Osteoblast (primary cell): ENCODE results near the gene FKRP. TPM values are rescaled to one million over a fixed set of nuclear protein-coding genes. Genes with fewer than 3 reads are reported as not detected.

Source experiments
- DNase-seq: peaks from one replicate; pipeline ENCODE4 v3.0.0; 2011; ENCODE audit warnings: low spot score, mixed read lengths; ENCODE audit not compliant: insufficient read length; ENCODE audit errors: missing footprints
- H2AFZ ChIP-seq: 2 replicates; pipeline ENCODE4 v1.6.0; 2011; ENCODE audit warnings: mild to moderate bottlenecking, low read length
- H3K27ac ChIP-seq: 2 replicates; pipeline ENCODE4 v1.5.1; 2011; ENCODE audit warnings: mild to moderate bottlenecking, low read depth, low read length, moderate library complexity
- H3K27me3 ChIP-seq: 2 replicates; pipeline ENCODE4 v1.6.0; 2012; ENCODE audit warnings: mild to moderate bottlenecking, control low read depth, inconsistent platforms, low read length, moderate library complexity; ENCODE audit not compliant: insufficient read depth
- H3K36me3 ChIP-seq: 2 replicates; pipeline ENCODE4 v1.5.1; 2011; ENCODE audit warnings: mild to moderate bottlenecking, low read length, control low read depth, moderate library complexity; ENCODE audit not compliant: insufficient read depth
- H3K4me1 ChIP-seq: 2 replicates; pipeline ENCODE4 v1.5.1; 2011; ENCODE audit warnings: mild to moderate bottlenecking, low read length, control low read depth, moderate library complexity; ENCODE audit not compliant: insufficient read depth
- H3K4me2 ChIP-seq: 2 replicates; pipeline ENCODE4 v1.6.0; 2011; ENCODE audit warnings: mild to moderate bottlenecking, low read length; ENCODE audit not compliant: insufficient read depth
- H3K4me3 ChIP-seq: fragments of 200-600 bp; sonication (generic); 3 replicates; pipeline ENCODE4 v1.5.1; 2012; ENCODE audit warnings: mild to moderate bottlenecking, low read length, inconsistent platforms; ENCODE audit not compliant: insufficient read depth
- H3K79me2 ChIP-seq: 2 replicates; pipeline ENCODE4 v1.6.0; 2012; ENCODE audit warnings: mild to moderate bottlenecking, low read length, control low read depth, inconsistent platforms; ENCODE audit not compliant: insufficient read depth
- H3K9me3 ChIP-seq: 2 replicates; pipeline ENCODE4 v1.5.1; 2011; ENCODE audit warnings: low read depth, low read length, control low read depth
- H4K20me1 ChIP-seq: 2 replicates; pipeline ENCODE4 v1.6.0; 2012; ENCODE audit warnings: mild to moderate bottlenecking, low read length, control low read depth; ENCODE audit not compliant: insufficient read depth
- CTCF ChIP-seq: IDR thresholded peaks from 2 replicates; pipeline ENCODE4 v1.5.1; 2011; ENCODE audit warnings: mild to moderate bottlenecking, low read depth, low read length, moderate library complexity; ENCODE audit errors: extremely low read depth
- total RNA-seq: library from RNA; depleted of rRNA; stranded (reverse); fragments of >200 nt; gene quantifications from 2 replicates; pipeline ENCODE4 v1.2.3, GENCODE V29; 2012

FKRP gene
- total RNA-seq, 1 donor: 18.5 TPM

- no peaks in the 10 kb centered on the region for H3K9me3 ChIP-seq
- peaks cover 28% of the 10 kb centered on the region for H3K36me3 ChIP-seq
- peak overlapping the region; percentile 80 for H3K27ac ChIP-seq
- H3K79me2 ChIP-seq: peaks cover 23% of the 10 kb centered on the region
- H3K4me3 ChIP-seq: peak overlapping the region; percentile 86
- peak overlapping the region; percentile 56 for H2AFZ ChIP-seq
- no peaks in the 10 kb centered on the region for H3K27me3 ChIP-seq
- H3K4me2 ChIP-seq: peak overlapping the region; percentile 97
- no peak for TF ChIP-seq CTCF
- H4K20me1 ChIP-seq: no peaks in the 10 kb centered on the region
- peaks cover 12% of the 10 kb centered on the region for H3K4me1 ChIP-seq
- peak; percentile 79 for DNase-seq
These were observed 29.2 kb upstream of the FKRP start for GRCh38 chr19:46716672-46717033.

DNA sequence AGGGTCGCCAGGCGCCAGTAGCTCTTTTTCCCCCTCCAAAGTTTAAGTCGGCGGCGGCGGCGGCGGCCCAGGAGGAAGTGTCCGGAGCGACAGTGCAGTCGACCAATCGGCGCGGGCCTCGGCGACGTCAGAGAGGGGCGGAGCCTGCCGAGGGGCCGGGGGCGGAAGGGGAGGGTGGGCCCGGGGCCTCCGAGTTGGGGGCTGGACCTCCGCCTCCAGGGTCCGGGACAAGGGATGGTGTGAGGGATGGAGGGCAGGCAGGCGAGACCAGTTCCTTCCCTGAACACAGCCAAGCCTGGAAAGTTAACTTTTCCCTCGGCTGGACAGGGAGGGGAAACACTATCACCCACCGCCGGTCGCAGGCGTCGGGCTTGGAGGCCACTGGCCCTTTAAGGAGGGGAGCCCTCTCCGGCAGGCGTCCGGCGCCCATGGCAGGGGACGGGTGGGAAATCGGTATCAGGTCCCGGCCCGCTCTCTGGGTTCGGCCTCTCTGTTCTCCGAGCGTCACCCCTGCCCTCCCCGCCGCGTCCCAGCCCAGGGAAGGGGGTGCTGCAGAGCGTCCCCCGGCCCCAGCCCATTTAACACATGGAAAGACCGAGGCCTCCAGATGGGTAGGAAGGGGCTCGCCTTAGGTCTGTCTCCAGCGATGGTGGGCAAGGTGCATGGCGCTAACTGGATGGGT lies 28.7 kb upstream of the FKRP start, which contains the start of gene PRKD2:
Gene PRKD2, minus strand, starts transcription at position 81 of the 682 bp plus-strand sequence. CDS start 744 bp downstream, outside the sequence.
- peaks cover 23% of the 10 kb centered on the region for H3K79me2 ChIP-seq
- H2AFZ ChIP-seq: peak within 1 kb of the TSS; percentile 85
- peaks cover 33% of the 10 kb centered on the region for H3K36me3 ChIP-seq
- no peak for TF ChIP-seq CTCF
- peak within 1 kb of the TSS; percentile 86 for H3K4me3 ChIP-seq
- no peaks in the 10 kb centered on the region for H3K9me3 ChIP-seq
- peak within 1 kb of the TSS; percentile 80 for H3K27ac ChIP-seq
- peak within 1 kb of the TSS; percentile 97 for H3K4me2 ChIP-seq
- peaks cover 3% of the 10 kb centered on the region for H4K20me1 ChIP-seq
- no peaks in the 10 kb centered on the region for H3K27me3 ChIP-seq
- peaks cover 12% of the 10 kb centered on the region for H3K4me1 ChIP-seq
- DNase-seq: peak; percentile 99

GRCh38 chr19:46717716-46718143 lies 28.1 kb upstream of the FKRP start:
- H3K4me1 ChIP-seq: peaks cover 12% of the 10 kb centered on the region
- TF ChIP-seq CTCF: no peak
- peaks cover 38% of the 10 kb centered on the region for H3K36me3 ChIP-seq
- H3K79me2 ChIP-seq: peaks cover 23% of the 10 kb centered on the region
- H3K4me3 ChIP-seq: peak overlapping the region; percentile 86
- no peaks in the 10 kb centered on the region for H3K27me3 ChIP-seq
- H3K4me2 ChIP-seq: peak overlapping the region; percentile 97
- H3K27ac ChIP-seq: peak overlapping the region; percentile 72
- DNase-seq: no peak
- no peak overlapping the region for H2AFZ ChIP-seq
- H3K9me3 ChIP-seq: no peaks in the 10 kb centered on the region
- H4K20me1 ChIP-seq: peaks cover 3% of the 10 kb centered on the region

GRCh38 chr19:46718157-46718933 lies 27.5 kb upstream of the FKRP start:
- Histone ChIP-seq H3K79me2 (peaks cover 23% of the 10 kb centered on the region), H3K27ac (peak overlapping the region; percentile 28), H3K36me3 (peaks cover 44% of the 10 kb centered on the region), H3K27me3 (no peaks in the 10 kb centered on the region), H3K9me3 (no peaks in the 10 kb centered on the region), H3K4me1 (peaks cover 12% of the 10 kb centered on the region), H2AFZ (no peak overlapping the region), H3K4me3 (no peak overlapping the region), H3K4me2 (peak overlapping the region; percentile 97), H4K20me1 (peaks cover 5% of the 10 kb centered on the region)
- DNase-seq: peak; percentile 85
- no peak for TF ChIP-seq CTCF
